DND-41 (cell line): ENCODE results near the gene KRT84.

Experiments
- EZH2 ChIP-seq: IDR thresholded peaks from 3 replicates; pipeline ENCODE4 v1.6.1; 2012; ENCODE audit warnings: borderline replicate concordance, low read depth, mild to moderate bottlenecking, moderate library complexity, low read length, inconsistent platforms; ENCODE audit not compliant: severe bottlenecking
- TF ChIP-seq, protein P1 (sequence below): IDR thresholded peaks from 2 replicates; pipeline ENCODE4 v1.5.1; 2012; ENCODE audit warnings: borderline replicate concordance, low read length, moderate library complexity, mild to moderate bottlenecking; ENCODE audit not compliant: poor library complexity, severe bottlenecking; ENCODE audit errors: extremely low read depth

- no peak for TF ChIP-seq EZH2
- TF ChIP-seq, protein P1, sequence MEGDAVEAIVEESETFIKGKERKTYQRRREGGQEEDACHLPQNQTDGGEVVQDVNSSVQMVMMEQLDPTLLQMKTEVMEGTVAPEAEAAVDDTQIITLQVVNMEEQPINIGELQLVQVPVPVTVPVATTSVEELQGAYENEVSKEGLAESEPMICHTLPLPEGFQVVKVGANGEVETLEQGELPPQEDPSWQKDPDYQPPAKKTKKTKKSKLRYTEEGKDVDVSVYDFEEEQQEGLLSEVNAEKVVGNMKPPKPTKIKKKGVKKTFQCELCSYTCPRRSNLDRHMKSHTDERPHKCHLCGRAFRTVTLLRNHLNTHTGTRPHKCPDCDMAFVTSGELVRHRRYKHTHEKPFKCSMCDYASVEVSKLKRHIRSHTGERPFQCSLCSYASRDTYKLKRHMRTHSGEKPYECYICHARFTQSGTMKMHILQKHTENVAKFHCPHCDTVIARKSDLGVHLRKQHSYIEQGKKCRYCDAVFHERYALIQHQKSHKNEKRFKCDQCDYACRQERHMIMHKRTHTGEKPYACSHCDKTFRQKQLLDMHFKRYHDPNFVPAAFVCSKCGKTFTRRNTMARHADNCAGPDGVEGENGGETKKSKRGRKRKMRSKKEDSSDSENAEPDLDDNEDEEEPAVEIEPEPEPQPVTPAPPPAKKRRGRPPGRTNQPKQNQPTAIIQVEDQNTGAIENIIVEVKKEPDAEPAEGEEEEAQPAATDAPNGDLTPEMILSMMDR = no peak
Observed at GRCh38 chr12:52364901-52365489, 20.5 kb downstream of the KRT84 start.
